Osteoblast (primary cell): ENCODE measurements around the gene DYNC1I1. TPM values are rescaled to one million over a fixed set of nuclear protein-coding genes. Genes with fewer than 3 reads are reported as not detected.

Experiments
- DNase-seq: peaks from one replicate; pipeline ENCODE4 v3.0.0; 2011; ENCODE audit warnings: low spot score, mixed read lengths; ENCODE audit not compliant: insufficient read length; ENCODE audit errors: missing footprints
- H2AFZ ChIP-seq: 2 replicates; pipeline ENCODE4 v1.6.0; 2011; ENCODE audit warnings: mild to moderate bottlenecking, low read length
- H3K27ac ChIP-seq: 2 replicates; pipeline ENCODE4 v1.5.1; 2011; ENCODE audit warnings: mild to moderate bottlenecking, low read depth, low read length, moderate library complexity
- H3K27me3 ChIP-seq: 2 replicates; pipeline ENCODE4 v1.6.0; 2012; ENCODE audit warnings: mild to moderate bottlenecking, control low read depth, inconsistent platforms, low read length, moderate library complexity; ENCODE audit not compliant: insufficient read depth
- H3K36me3 ChIP-seq: 2 replicates; pipeline ENCODE4 v1.5.1; 2011; ENCODE audit warnings: mild to moderate bottlenecking, low read length, control low read depth, moderate library complexity; ENCODE audit not compliant: insufficient read depth
- H3K4me1 ChIP-seq: 2 replicates; pipeline ENCODE4 v1.5.1; 2011; ENCODE audit warnings: mild to moderate bottlenecking, low read length, control low read depth, moderate library complexity; ENCODE audit not compliant: insufficient read depth
- H3K4me2 ChIP-seq: 2 replicates; pipeline ENCODE4 v1.6.0; 2011; ENCODE audit warnings: mild to moderate bottlenecking, low read length; ENCODE audit not compliant: insufficient read depth
- H3K4me3 ChIP-seq: fragments of 200-600 bp; sonication (generic); 3 replicates; pipeline ENCODE4 v1.5.1; 2012; ENCODE audit warnings: mild to moderate bottlenecking, low read length, inconsistent platforms; ENCODE audit not compliant: insufficient read depth
- H3K79me2 ChIP-seq: 2 replicates; pipeline ENCODE4 v1.6.0; 2012; ENCODE audit warnings: mild to moderate bottlenecking, low read length, control low read depth, inconsistent platforms; ENCODE audit not compliant: insufficient read depth
- H3K9me3 ChIP-seq: 2 replicates; pipeline ENCODE4 v1.5.1; 2011; ENCODE audit warnings: low read depth, low read length, control low read depth
- H4K20me1 ChIP-seq: 2 replicates; pipeline ENCODE4 v1.6.0; 2012; ENCODE audit warnings: mild to moderate bottlenecking, low read length, control low read depth; ENCODE audit not compliant: insufficient read depth
- total RNA-seq: library from RNA; depleted of rRNA; stranded (reverse); fragments of >200 nt; gene quantifications from 2 replicates; pipeline ENCODE4 v1.2.3, GENCODE V29; 2012
- TF ChIP-seq, protein P1 (sequence below): IDR thresholded peaks from 2 replicates; pipeline ENCODE4 v1.5.1; 2011; ENCODE audit warnings: mild to moderate bottlenecking, low read depth, low read length, moderate library complexity; ENCODE audit errors: extremely low read depth

The DYNC1I1 gene
- total RNA-seq, 1 donor = 2.2 TPM

- H3K4me3 ChIP-seq = no peak overlapping the region
- H3K27me3 ChIP-seq = no peaks in the 10 kb centered on the region
- DNase-seq = no peak
- H3K4me2 ChIP-seq = no peak overlapping the region
- no peaks in the 10 kb centered on the region for H3K9me3 ChIP-seq
- no peaks in the 10 kb centered on the region for H3K36me3 ChIP-seq
- TF ChIP-seq, protein P1, sequence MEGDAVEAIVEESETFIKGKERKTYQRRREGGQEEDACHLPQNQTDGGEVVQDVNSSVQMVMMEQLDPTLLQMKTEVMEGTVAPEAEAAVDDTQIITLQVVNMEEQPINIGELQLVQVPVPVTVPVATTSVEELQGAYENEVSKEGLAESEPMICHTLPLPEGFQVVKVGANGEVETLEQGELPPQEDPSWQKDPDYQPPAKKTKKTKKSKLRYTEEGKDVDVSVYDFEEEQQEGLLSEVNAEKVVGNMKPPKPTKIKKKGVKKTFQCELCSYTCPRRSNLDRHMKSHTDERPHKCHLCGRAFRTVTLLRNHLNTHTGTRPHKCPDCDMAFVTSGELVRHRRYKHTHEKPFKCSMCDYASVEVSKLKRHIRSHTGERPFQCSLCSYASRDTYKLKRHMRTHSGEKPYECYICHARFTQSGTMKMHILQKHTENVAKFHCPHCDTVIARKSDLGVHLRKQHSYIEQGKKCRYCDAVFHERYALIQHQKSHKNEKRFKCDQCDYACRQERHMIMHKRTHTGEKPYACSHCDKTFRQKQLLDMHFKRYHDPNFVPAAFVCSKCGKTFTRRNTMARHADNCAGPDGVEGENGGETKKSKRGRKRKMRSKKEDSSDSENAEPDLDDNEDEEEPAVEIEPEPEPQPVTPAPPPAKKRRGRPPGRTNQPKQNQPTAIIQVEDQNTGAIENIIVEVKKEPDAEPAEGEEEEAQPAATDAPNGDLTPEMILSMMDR = no peak
- H3K79me2 ChIP-seq = no peaks in the 10 kb centered on the region
- no peak overlapping the region for H3K27ac ChIP-seq
- no peaks in the 10 kb centered on the region for H4K20me1 ChIP-seq
- no peak overlapping the region for H2AFZ ChIP-seq
- no peaks in the 10 kb centered on the region for H3K4me1 ChIP-seq
These were observed 244.4 kb downstream of the DYNC1I1 start for GRCh38 chr7:96016735-96017134.

DNA sequence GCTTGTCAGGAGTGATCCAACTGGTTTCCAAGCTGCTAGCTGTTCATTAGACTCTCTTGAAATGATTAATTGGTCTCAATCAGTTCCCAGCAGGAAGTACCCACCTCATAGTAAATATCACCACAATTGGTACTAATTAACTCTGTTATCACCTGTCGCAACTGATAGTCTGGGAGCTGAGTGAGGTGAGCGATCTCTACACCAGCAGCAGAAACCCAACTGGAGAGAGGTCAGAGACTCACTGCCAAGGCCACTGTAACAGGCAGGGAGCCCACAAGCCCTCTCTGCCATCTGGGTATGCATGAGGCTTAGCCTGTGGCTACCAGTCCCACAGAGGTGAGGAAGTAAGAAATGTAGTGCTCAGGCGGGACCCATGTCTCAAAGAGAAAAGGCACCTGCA, 245.5 kb downstream of the DYNC1I1 start:
- Histone ChIP-seq H4K20me1 (no peaks in the 10 kb centered on the region), H3K27ac (no peak overlapping the region), H3K4me1 (no peaks in the 10 kb centered on the region), H3K79me2 (no peaks in the 10 kb centered on the region), H3K27me3 (no peaks in the 10 kb centered on the region), H3K36me3 (no peaks in the 10 kb centered on the region), H2AFZ (no peak overlapping the region), H3K4me3 (no peak overlapping the region), H3K9me3 (no peaks in the 10 kb centered on the region), H3K4me2 (no peak overlapping the region)
- no peak for DNase-seq
- TF ChIP-seq, protein P1 = no peak

- Histone ChIP-seq H4K20me1 (no peaks in the 10 kb centered on the region), H3K9me3 (no peaks in the 10 kb centered on the region), H3K27me3 (no peaks in the 10 kb centered on the region), H3K4me1 (peaks cover 4% of the 10 kb centered on the region), H3K79me2 (no peaks in the 10 kb centered on the region), H3K27ac (no peak overlapping the region), H3K4me2 (no peak overlapping the region), H2AFZ (no peak overlapping the region), H3K36me3 (no peaks in the 10 kb centered on the region), H3K4me3 (no peak overlapping the region)
- TF ChIP-seq, protein P1 = no peak
- DNase-seq = no peak
These were observed 249.2 kb downstream of the DYNC1I1 start for GRCh38 chr7:96021568-96021967.

DNA sequence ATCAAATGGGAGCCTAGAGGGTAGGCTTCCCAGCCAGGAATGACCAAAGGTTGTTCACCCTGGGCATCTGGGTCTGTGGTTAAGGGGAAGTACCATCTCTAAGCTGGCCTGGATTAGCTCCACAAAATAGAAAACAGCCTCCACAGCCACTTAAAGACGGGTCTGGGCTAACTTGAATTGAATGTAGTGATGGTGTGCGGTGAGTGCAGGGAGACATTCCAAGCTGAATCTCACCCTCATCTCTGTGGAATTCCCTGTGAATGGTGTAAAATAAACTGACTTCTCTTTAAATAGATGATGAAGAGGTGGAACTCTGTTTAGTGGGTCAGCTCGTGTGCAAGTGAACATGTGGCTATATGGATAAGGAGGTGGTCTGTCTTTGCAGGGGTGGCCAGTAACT, 251.0 kb downstream of the DYNC1I1 start:
- peaks cover 7% of the 10 kb centered on the region for H3K4me1 ChIP-seq
- TF ChIP-seq, protein P1 = no peak
- no peaks in the 10 kb centered on the region for H3K36me3 ChIP-seq
- H3K4me3 ChIP-seq = no peak overlapping the region
- no peak overlapping the region for H3K27ac ChIP-seq
- H3K27me3 ChIP-seq = no peaks in the 10 kb centered on the region
- no peaks in the 10 kb centered on the region for H3K9me3 ChIP-seq
- no peak overlapping the region for H3K4me2 ChIP-seq
- H4K20me1 ChIP-seq = no peaks in the 10 kb centered on the region
- no peaks in the 10 kb centered on the region for H3K79me2 ChIP-seq
- no peak for DNase-seq
- H2AFZ ChIP-seq = no peak overlapping the region
